ENCODE measurements around the gene NUP210L.

DNA sequence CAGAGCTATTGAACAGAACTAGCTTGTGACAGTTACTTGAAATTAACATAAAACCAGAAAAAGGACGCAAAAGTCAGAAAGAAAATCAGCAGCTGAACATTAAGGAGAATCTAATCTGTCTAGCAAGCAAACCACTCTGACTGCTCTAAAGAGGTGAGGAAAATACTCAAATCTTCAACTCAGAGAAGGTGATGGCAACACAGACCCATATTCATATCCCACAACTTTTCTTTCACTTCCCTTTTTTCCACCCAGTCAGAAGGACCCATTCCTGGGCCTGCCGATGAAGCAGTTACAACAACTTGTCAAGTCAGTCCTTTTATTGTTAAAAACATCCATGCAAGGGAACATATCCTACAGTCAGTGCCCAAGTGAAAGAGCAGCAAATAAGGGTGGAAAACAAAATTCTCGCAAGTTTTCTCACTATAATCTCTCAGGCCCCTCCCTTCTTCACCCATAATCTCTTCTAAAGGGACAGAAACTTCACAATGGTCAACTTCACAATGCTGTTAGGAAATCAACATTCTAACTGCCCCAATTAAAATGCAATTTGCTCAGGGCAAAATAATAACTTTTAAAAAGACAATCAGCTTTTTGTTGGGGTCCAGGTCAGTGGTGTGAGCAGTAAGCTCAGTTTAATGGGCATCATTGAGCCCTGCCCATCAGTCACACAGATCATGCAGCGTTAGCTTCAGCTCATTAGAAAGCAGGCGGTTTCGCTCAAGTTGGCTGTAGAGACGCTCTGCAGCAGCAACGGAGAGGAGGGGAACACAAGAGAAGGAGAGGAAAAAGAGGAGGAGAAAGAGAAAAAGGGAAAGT, 3.6 kb upstream of the NUP210L start:
- TF ChIP-seq EZH2 (IDR thresholded peaks at IDR 0.05; ENCODE audit: insufficient read depth, poor library complexity, severe bottlenecking) (no peak), EZH2phosphoT487 (IDR thresholded peaks at IDR 0.05; ENCODE audit: insufficient read depth, low read depth) (no peak)

Data from GM23248 (cell line).